ENCODE results near the gene PRKCA. TPM values are rescaled to one million over a fixed set of nuclear protein-coding genes. Genes with fewer than 3 reads are reported as not detected.

The PRKCA gene
- polyA plus RNA-seq, 2 of the 4 experiments (the other 2 are of a cell fraction), result 28.8 to 65.0 TPM

DNA sequence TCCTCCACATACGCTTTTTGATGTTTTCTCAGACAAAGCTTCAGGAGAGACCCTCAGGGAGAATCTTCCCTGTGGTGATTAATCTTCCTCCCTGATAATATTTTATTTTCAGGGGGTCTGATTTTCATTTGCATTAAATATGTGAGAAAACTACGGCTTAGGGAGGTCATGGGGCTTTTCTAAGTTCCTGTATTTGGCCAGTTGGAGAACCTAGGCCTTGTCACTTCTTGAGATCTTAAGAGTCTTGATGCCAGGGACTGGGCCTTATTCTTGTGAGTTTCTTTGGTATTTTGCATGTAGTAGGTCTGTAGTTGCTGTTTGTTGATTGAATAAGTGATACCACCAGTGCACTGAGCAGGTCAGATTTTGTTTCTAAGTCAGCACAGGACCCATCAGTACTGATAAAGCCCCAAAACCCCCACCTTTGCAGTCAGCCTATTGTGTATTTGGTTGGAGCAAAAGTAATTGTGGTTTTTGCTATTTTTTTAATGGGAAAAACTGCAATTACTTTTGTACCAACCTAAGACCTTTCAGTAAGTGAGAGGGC, 130.1 kb downstream of the PRKCA start (continued):
- TF ChIP-seq EHF (CRISPR knock-in tag; IDR thresholded peaks at IDR 0.05) (no peak), GATA3 (IDR thresholded peaks at IDR 0.05; ENCODE audit: borderline replicate concordance) (no peak)
- TF ChIP-seq, protein P1, sequence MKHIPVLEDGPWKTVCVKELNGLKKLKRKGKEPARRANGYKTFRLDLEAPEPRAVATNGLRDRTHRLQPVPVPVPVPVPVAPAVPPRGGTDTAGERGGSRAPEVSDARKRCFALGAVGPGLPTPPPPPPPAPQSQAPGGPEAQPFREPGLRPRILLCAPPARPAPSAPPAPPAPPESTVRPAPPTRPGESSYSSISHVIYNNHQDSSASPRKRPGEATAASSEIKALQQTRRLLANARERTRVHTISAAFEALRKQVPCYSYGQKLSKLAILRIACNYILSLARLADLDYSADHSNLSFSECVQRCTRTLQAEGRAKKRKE (CRISPR knock-in tag; IDR thresholded peaks at IDR 0.05; ENCODE audit: low read depth), result no peak

DNA sequence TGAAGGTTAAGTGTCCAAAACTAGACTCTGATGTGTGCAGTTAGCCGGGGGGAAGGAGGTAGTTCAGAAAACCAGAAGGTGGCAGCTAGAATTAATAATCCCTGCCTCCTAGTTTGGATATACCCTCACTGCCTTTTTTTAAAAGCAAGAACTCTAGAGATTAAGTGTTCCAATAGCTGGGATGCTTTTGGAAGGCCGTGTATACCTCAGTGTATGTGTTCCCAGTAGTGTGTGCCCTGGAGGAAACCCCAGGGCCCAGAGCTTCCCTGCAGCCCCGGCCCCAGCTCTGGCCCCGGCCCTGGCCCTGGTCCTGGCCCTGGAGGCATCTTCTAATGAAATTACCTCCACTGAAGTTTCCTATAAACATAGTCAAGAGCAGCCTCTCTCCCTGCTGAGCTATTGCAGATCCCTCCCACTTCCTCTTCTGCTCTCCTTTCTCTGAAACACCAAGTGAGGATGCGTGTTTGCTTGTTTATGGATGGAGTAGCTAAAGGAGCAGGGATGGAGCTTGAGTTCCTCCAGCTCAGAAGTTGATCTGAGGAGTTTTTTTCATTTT, 130.7 kb downstream of the PRKCA start:
- Histone ChIP-seq H3K4me1 (peaks cover 33% of the 10 kb centered on the region), H3K9me3 (no peaks in the 10 kb centered on the region), H3K4me2 (no peak overlapping the region; the same call in 2 of the 3 replicates), H3K4me3 (no peak overlapping the region), H3K27ac (peak overlapping the region; percentile 5 to 65; a peak in 4 of 6 replicates)
- ATAC-seq (peak in 1 of 2 experiments; percentile 14; a peak in 1 of 6 replicates), DNase-seq (ENCODE audit: low read depth in 1 of 2, low spot score in 1 of 2) (no peak), FAIRE-seq (no peak)
- no peak for TF ChIP-seq MYC (IDR thresholded peaks at IDR 0.05; ENCODE audit: borderline replicate concordance, low read length)
- no peak for TF ChIP-seq FOSB (CRISPR knock-in tag; IDR thresholded peaks at IDR 0.05)
- no peak for TF ChIP-seq TP53 (CRISPR knock-in tag; IDR thresholded peaks at IDR 0.05)
- TF ChIP-seq, protein P2, sequence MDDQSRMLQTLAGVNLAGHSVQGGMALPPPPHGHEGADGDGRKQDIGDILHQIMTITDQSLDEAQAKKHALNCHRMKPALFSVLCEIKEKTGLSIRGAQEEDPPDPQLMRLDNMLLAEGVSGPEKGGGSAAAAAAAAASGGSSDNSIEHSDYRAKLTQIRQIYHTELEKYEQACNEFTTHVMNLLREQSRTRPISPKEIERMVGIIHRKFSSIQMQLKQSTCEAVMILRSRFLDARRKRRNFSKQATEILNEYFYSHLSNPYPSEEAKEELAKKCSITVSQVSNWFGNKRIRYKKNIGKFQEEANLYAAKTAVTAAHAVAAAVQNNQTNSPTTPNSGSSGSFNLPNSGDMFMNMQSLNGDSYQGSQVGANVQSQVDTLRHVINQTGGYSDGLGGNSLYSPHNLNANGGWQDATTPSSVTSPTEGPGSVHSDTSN (IDR thresholded peaks at IDR 0.05), result no peak
- TF ChIP-seq, protein P3, sequence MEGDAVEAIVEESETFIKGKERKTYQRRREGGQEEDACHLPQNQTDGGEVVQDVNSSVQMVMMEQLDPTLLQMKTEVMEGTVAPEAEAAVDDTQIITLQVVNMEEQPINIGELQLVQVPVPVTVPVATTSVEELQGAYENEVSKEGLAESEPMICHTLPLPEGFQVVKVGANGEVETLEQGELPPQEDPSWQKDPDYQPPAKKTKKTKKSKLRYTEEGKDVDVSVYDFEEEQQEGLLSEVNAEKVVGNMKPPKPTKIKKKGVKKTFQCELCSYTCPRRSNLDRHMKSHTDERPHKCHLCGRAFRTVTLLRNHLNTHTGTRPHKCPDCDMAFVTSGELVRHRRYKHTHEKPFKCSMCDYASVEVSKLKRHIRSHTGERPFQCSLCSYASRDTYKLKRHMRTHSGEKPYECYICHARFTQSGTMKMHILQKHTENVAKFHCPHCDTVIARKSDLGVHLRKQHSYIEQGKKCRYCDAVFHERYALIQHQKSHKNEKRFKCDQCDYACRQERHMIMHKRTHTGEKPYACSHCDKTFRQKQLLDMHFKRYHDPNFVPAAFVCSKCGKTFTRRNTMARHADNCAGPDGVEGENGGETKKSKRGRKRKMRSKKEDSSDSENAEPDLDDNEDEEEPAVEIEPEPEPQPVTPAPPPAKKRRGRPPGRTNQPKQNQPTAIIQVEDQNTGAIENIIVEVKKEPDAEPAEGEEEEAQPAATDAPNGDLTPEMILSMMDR (IDR thresholded peaks at IDR 0.05), result no peak
- TF ChIP-seq RAD21 (conservative IDR thresholded peaks at IDR 0.05 in 1 of 2, IDR thresholded peaks at IDR 0.05 in 1 of 2), result no peak
- TF ChIP-seq, protein P4, sequence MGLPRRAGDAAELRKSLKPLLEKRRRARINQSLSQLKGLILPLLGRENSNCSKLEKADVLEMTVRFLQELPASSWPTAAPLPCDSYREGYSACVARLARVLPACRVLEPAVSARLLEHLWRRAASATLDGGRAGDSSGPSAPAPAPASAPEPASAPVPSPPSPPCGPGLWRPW (IDR thresholded peaks at IDR 0.05), result no peak
- TF ChIP-seq JUN (IDR thresholded peaks at IDR 0.05), result no peak
- no peak for TF ChIP-seq CHD2 (IDR thresholded peaks at IDR 0.05; ENCODE audit: low read length, partially characterized antibody)
- no peak for TF ChIP-seq HOXA7 (CRISPR knock-in tag; IDR thresholded peaks at IDR 0.05)
- no peak for TF ChIP-seq EHMT2 (IDR thresholded peaks at IDR 0.05; ENCODE audit: low read depth)
- TF ChIP-seq ZFP36 (IDR thresholded peaks at IDR 0.05; ENCODE audit: borderline replicate concordance, partially characterized antibody), result no peak
- no peak for TF ChIP-seq SMC3 (IDR thresholded peaks at IDR 0.05)
- WGBS (ENCODE audit: missing lambda C conversion rate), result 86% methylated on average over 5 of the region's 5 CpGs
- CTCF ChIA-PET, result interaction anchor here (0.8 to 2.6 kb wide), 6 partner anchors 11 to 192 kb away, joined by 3 to 8 read pairs (median 3); no protein-coding TSS in a partner anchor
- POLR2A ChIA-PET, result no interaction called here

DNA sequence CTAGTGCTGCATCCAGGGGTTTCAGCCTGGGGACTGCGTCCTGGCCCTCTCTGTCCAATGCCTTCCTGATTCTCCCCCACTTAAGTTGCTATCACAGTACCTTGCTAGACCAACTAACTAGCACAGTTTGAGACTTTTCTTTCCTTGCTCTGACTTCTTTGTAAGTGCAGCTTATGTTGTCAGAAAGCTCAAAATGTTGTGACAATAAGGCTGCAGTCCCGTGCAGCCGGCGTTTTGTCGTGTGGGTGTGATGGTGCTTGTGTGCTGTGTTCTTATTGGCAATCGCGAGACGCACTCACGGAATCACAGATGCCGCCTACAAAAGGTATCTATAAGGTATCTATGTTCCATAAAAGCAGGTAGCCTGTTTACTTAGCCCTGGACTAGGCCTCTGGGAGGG, 132.8 kb downstream of the PRKCA start:
- H3K4me1 ChIP-seq, result peaks cover 32% of the 10 kb centered on the region
- ATAC-seq, result no peak
- TF ChIP-seq, protein P5, sequence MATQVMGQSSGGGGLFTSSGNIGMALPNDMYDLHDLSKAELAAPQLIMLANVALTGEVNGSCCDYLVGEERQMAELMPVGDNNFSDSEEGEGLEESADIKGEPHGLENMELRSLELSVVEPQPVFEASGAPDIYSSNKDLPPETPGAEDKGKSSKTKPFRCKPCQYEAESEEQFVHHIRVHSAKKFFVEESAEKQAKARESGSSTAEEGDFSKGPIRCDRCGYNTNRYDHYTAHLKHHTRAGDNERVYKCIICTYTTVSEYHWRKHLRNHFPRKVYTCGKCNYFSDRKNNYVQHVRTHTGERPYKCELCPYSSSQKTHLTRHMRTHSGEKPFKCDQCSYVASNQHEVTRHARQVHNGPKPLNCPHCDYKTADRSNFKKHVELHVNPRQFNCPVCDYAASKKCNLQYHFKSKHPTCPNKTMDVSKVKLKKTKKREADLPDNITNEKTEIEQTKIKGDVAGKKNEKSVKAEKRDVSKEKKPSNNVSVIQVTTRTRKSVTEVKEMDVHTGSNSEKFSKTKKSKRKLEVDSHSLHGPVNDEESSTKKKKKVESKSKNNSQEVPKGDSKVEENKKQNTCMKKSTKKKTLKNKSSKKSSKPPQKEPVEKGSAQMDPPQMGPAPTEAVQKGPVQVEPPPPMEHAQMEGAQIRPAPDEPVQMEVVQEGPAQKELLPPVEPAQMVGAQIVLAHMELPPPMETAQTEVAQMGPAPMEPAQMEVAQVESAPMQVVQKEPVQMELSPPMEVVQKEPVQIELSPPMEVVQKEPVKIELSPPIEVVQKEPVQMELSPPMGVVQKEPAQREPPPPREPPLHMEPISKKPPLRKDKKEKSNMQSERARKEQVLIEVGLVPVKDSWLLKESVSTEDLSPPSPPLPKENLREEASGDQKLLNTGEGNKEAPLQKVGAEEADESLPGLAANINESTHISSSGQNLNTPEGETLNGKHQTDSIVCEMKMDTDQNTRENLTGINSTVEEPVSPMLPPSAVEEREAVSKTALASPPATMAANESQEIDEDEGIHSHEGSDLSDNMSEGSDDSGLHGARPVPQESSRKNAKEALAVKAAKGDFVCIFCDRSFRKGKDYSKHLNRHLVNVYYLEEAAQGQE (IDR thresholded peaks at IDR 0.05), result no peak
- no peak for TF ChIP-seq FOXS1 (CRISPR knock-in tag; IDR thresholded peaks at IDR 0.05)
- TF ChIP-seq, protein P3 (IDR thresholded peaks at IDR 0.05), result no peak
- ChIA-PET CTCF (interaction anchor here (1.2 to 1.9 kb wide), 4 partner anchors 9 to 31 kb away, joined by 3 to 5 read pairs (median 4); no protein-coding TSS in a partner anchor), POLR2A (no interaction called here)
- no peak for DNase-seq (ENCODE audit: low read depth in 1 of 2, low spot score in 1 of 2)
- no peak for FAIRE-seq
- no peak overlapping the region for H3K4me2 ChIP-seq
- no peak overlapping the region for H3K27ac ChIP-seq
- H3K4me3 ChIP-seq, result no peak overlapping the region
- H3K9me3 ChIP-seq, result no peaks in the 10 kb centered on the region
- 96% methylated on average over 10 of the region's 10 CpGs for WGBS (ENCODE audit: missing lambda C conversion rate)
